ENCODE data around the gene ACOT6.

DNA sequence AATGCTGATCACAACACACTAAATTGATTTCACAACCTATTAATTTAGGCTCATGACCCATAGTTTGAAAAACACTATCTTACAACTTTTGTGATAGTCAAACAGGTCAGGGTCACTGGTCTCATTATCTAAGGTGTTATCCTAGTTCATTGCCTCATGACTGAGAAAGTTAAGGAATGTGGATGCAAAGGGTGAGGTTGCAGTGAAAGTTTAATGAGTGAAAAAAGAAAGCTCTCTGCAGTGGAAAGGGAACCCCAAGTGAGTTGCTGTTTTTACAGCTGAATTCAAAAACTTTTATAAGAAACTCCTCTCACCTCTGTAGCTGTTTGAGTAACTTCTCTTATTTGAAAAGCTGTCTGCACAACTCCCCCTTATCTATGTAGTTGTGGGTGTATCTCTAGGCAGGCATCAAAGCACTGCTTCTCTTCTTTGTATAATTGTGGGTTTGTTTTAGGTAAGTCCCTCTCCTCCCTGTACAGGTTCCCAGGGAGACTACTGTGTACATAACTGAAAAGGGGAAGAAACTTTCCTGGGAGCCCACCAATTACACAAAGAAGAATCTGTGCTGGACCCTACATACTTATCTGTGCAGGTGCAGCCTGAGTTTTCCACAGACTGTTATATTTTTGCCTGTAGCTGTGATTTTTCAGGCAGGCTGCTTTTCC is 51.4 kb downstream of the ACOT6 start:
- no peak for TF ChIP-seq POLR2A (IDR thresholded peaks at IDR 0.05; ENCODE audit: low read depth, low read length)
- TF ChIP-seq, protein P1, sequence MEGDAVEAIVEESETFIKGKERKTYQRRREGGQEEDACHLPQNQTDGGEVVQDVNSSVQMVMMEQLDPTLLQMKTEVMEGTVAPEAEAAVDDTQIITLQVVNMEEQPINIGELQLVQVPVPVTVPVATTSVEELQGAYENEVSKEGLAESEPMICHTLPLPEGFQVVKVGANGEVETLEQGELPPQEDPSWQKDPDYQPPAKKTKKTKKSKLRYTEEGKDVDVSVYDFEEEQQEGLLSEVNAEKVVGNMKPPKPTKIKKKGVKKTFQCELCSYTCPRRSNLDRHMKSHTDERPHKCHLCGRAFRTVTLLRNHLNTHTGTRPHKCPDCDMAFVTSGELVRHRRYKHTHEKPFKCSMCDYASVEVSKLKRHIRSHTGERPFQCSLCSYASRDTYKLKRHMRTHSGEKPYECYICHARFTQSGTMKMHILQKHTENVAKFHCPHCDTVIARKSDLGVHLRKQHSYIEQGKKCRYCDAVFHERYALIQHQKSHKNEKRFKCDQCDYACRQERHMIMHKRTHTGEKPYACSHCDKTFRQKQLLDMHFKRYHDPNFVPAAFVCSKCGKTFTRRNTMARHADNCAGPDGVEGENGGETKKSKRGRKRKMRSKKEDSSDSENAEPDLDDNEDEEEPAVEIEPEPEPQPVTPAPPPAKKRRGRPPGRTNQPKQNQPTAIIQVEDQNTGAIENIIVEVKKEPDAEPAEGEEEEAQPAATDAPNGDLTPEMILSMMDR (conservative IDR thresholded peaks at IDR 0.05; ENCODE audit: low read depth, low read length) = no peak
- no peak for TF ChIP-seq BHLHE40 (IDR thresholded peaks at IDR 0.05; ENCODE audit: low read depth, low read length)
- no peak for TF ChIP-seq RFX5 (IDR thresholded peaks at IDR 0.05; ENCODE audit: low read depth, low read length)
- TF ChIP-seq MXI1 (IDR thresholded peaks at IDR 0.05; ENCODE audit: borderline replicate concordance, low read depth, low read length) = no peak
- TF ChIP-seq SMC3 (IDR thresholded peaks at IDR 0.05; ENCODE audit: low read depth, low read length) = no peak
- no peak for TF ChIP-seq FOS (IDR thresholded peaks at IDR 0.05; ENCODE audit: low read depth, low read length)
- TF ChIP-seq NFE2L2 (IDR thresholded peaks at IDR 0.05; ENCODE audit: low read depth, low read length) = no peak

Measured in IMR-90 (cell line).